Transverse colon (tissue), 4 donors: Measurements from ENCODE around the gene NXPH4.

Experiments used
- CTCF ChIP-seq, 5 experiments: fragments of 200-600 bp in 3 of 5; fragments of 450-650 bp in 2 of 5; sonication (generic) in 3 of 5; IDR thresholded peaks; 1 replicate in 2 of 5; 2 replicates in 3 of 5; pipeline ENCODE4 v1.5.1; 2016 to 2017; ENCODE audit warnings: antibody characterized with exemption in 5 of 5, inconsistent platforms in 3 of 5, mild to moderate bottlenecking in 2 of 5, moderate library complexity in 1 of 5
- POLR2A ChIP-seq: fragments of 450-650 bp; IDR thresholded peaks from one replicate; pipeline ENCODE4 v1.6.1; 2016; ENCODE audit warnings: antibody characterized with exemption, mild to moderate bottlenecking, moderate library complexity
- POLR2AphosphoS5 ChIP-seq, 3 donors: sonication (generic); formaldehyde crosslinking; IDR thresholded peaks; one replicate each; pipeline ENCODE4 v1.6.1; 2016; ENCODE audit warnings: antibody characterized with exemption in 3 of 3

DNA sequence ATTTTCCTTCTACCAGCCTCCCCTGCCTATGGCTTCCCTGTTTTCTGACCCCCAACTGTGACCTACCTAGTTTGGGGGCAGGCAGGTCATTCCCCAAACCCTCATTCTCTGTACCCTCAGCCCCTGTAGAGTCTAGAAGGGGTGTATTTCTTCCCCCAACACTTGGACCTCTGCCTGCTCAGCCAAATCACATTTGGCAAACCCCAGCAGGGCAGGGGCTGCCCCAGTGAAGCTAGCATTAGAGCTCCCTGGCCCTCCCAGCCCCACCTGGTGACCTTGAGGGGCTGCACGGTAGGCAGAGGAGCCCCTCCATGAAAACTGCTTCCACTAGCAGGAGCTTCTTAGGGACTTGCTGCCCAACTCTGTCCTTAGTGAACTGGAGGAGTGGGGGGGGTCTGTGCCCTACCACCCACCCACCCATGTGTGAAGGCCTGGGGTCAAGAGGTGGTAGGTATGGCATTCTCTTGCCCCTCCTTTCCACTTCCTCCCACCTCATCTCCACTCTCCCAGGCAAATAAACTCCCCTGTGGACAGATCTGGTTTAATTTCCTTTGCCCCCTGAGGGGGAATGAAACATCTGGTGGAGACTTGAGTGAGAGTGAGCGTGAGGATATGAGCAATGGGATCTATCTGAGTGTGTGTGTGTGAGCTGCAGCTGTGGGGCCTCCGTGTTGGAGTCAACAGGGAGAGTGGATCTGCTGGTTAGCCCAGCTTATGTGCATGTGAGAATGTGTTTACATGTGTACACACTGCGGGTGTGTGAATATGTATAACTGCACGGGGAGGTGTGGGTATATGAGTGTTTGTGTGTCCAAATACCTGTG, 1.6 kb downstream of the NXPH4 start:
- TF ChIP-seq CTCF (IDR thresholded peaks at IDR 0.05), result no peak
- no peak for TF ChIP-seq POLR2A
- TF ChIP-seq POLR2AphosphoS5 (IDR thresholded peaks at IDR 0.05), result no peak
